H54 (cell line): ENCODE measurements around the gene TCP1.
"Not testable (repeated sequence)": the region's sequence is repeated elsewhere in the genome, so short reads cannot be mapped to it uniquely, and the experiment has no call there.

Source experiments
- DNase-seq: peaks from one replicate; pipeline ENCODE4 v3.0.0; 2011; ENCODE audit warnings: low spot score, mixed read lengths; ENCODE audit not compliant: insufficient read length
- FAIRE-seq: peaks from 3 replicates; lab custom pipeline; 2011; peaks lifted over from hg19 to GRCh38; lab: Jason Lieb, UNC
- POLR2A ChIP-seq: IDR thresholded peaks from 2 replicates; pipeline ENCODE4 v1.6.1; 2011; ENCODE audit warnings: low read depth, mild to moderate bottlenecking, low read length

The TCP1 gene

GRCh38 chr6:159754959-159755914 is 34.2 kb downstream of the TCP1 start:
- FAIRE-seq, result no peak
- no peak for DNase-seq
- TF ChIP-seq POLR2A, result no peak

- no peak for DNase-seq
- no peak for TF ChIP-seq POLR2A
- FAIRE-seq, result no peak
Observed at GRCh38 chr6:159754401-159754800, 35.0 kb downstream of the TCP1 start.

DNA sequence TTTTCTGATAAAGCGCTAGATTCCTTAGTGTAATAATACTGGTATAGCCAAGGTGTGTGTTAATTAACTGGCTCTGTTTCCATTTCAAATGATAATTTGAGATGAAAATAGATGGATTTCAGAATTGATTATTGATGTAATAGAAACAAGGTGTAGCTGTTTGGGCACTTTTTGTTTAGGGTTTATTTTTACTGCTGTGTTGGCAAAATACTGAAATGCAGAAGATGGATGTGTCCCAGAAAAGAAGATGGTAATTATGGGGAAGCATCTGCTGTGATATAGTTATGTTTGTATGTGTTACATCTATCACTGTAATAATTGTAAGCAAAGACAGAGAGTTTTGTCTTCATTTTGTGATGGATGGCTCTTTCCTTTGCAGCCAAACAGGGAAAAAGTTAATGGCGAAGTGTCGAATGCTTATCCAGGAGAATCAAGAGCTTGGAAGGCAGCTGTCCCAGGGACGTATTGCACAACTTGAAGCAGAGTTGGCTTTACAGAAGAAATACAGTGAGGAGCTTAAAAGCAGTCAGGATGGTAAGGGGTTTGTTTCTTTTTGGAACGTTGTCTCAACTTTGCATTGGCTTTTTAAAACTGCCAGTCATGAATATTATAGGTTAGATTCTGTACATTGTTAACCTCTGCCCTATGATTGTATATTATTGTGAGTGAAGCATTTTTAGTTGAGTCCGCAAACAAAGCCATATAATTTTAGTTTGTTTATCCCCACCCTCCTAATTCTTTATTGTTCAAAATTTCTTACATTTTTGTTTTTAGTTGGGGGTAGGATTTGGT is 36.1 kb downstream of the TCP1 start:
- FAIRE-seq (no peak), DNase-seq (no peak)
- TF ChIP-seq POLR2A, result no peak

GRCh38 chr6:159751448-159751847 is 38.0 kb downstream of the TCP1 start:
- DNase-seq (no peak), FAIRE-seq (no peak)
- TF ChIP-seq POLR2A, result no peak

DNA sequence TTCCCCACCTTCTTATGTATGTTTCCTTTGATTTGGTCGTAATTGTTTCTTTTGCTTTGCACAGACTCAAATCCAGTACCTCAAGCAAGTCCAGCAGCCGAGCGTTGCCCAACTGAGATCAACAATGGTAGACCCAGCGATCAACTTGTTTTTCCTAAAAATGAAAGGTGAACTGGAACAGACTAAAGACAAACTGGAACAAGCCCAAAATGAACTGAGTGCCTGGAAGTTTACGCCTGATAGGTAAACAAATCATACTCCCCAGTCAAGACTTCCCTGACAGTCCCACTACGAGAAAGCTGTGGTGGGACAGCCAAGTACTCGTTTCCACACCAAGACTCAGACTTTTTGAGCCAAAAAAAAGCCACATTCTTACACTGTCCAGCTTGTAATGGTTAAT is 41.3 kb downstream of the TCP1 start:
- FAIRE-seq, DNase-seq: not testable (repeated sequence)

- no peak for FAIRE-seq
- no peak for DNase-seq
- no peak for TF ChIP-seq POLR2A
Observed at GRCh38 chr6:159746759-159747158, 42.6 kb downstream of the TCP1 start.

DNA sequence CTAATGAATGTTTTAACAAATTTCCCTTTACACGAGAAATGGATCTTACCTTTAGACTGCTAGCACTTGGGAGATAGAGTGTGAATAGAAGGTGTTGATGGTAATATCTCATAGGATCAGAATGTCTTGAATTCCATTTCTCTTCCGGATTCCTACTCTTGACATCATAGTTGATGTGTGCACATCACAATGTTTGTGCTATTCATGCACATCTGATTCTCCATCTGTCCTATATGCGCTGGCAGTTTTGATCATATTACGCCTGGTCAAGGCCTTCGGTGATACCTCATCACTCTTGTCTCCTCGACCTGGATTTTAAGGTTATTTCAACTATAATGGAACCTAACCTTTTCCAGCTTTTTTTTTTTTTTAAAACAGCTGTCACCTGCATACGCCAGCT is 44.3 kb downstream of the TCP1 start:
- FAIRE-seq (no peak), DNase-seq (no peak)
- TF ChIP-seq POLR2A, result no peak

- FAIRE-seq (no peak), DNase-seq (no peak)
- TF ChIP-seq POLR2A, result no peak
Observed at GRCh38 chr6:159742165-159742564, 47.2 kb downstream of the TCP1 start.

- FAIRE-seq (no peak), DNase-seq (no peak)
- TF ChIP-seq POLR2A, result no peak
Observed at GRCh38 chr6:159739341-159739740, 50.1 kb downstream of the TCP1 start.

GRCh38 chr6:159736908-159737307 is 52.5 kb downstream of the TCP1 start:
- no peak for TF ChIP-seq POLR2A
- FAIRE-seq, result no peak

DNA sequence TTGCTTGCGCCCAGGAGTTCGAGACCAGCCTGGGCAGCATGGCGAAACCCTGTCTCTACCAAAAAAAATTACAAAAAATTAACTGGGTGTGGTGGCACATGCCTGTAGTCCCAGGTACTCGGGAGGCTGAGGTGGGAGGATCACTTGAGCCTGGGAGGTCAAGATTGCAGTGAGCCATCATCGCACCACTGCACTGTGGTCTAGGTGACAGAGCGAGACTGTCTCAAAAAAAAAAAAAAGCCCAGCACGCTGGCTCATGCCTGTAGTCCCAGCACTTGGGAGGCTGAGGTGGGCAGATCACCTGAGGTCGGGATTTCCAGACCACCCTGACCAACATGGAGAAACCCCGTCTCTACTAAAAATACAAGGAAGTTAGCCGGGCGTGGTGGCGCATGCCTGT is 56.0 kb downstream of the TCP1 start:
- not testable (repeated sequence) for FAIRE-seq, DNase-seq

More at GRCh38 chr6:159736908-159737307, 52.5 kb downstream of the TCP1 start:
- DNase-seq, result no peak

DNA sequence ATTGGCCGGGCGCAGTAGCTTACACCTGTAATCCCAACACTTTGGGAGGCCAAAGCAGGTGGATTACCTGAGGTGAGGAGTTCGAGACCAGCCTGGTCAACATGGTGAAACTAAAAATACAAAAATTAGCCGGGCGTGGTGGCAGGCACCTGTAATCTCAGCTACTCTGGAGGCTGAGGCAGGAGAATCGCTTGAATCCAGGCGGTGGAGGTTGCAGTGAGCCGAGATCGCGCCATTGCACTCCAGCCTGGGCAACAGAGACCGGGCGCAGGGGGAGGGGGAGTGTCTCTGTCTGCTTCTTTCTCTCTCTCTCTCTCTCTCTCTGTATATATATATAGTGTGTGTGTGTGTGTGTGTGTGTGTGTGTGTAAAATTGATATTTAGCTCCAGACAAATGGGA is 56.9 kb downstream of the TCP1 start:
- not testable (repeated sequence) for DNase-seq, FAIRE-seq

GRCh38 chr6:159730332-159730676 is 59.1 kb downstream of the TCP1 start:
- no peak for TF ChIP-seq POLR2A
- DNase-seq (no peak), FAIRE-seq (no peak)

- TF ChIP-seq POLR2A, result no peak
- FAIRE-seq, result no peak
- DNase-seq, result no peak
Observed at GRCh38 chr6:159729598-159730331, 59.6 kb downstream of the TCP1 start.
